K562 (cell line): ENCODE data around the gene SPRY4. TPM values are rescaled to one million over a fixed set of nuclear protein-coding genes. Genes with fewer than 3 reads are reported as not detected.
A peak's percentile ranks its signal among the peaks of the same experiment; 100 is the strongest.

ENCODE experiments used
- BCOR ChIP-seq: fragments of 450-650 bp; IDR thresholded peaks from 2 replicates; pipeline ENCODE4 v1.6.1; 2016
- CBFA2T2 ChIP-seq: fragments of 450-650 bp; conservative IDR thresholded peaks from 2 replicates; pipeline ENCODE4 v1.6.1; 2017; ENCODE audit warnings: mild to moderate bottlenecking
- CBFA2T3 ChIP-seq: fragments of 450-650 bp; IDR thresholded peaks from 2 replicates; pipeline ENCODE4 v1.6.1; 2017
- MGA ChIP-seq: fragments of 450-650 bp; IDR thresholded peaks from 2 replicates; pipeline ENCODE4 v1.6.1; 2016; ENCODE audit warnings: mild to moderate bottlenecking, moderate library complexity
- RNF219 ChIP-seq: fragments of 250-450 bp; sonication (Bioruptor Pico); IDR thresholded peaks from 2 replicates; pipeline ENCODE4 v1.5.0; 2022; ENCODE audit warnings: mild to moderate bottlenecking
- TRIM24 ChIP-seq, 2 experiments: fragments of 450-650 bp; IDR thresholded peaks; 2 replicates each; pipeline ENCODE4 v1.6.1; 2016
- ZNF449 ChIP-seq: fragments of 250-450 bp; sonication (Bioruptor Pico); IDR thresholded peaks from 2 replicates; pipeline ENCODE4 v1.8.0; 2022; ENCODE audit warnings: moderate library complexity, mild to moderate bottlenecking, inconsistent platforms
- polyA plus RNA-seq, 8 experiments: library from polyadenylated mRNA; depleted of rRNA in 4 of 8; stranded (reverse) in 5 of 8; unstranded in 3 of 8; fragments of >200 nt; fragmentation: Nextera tagmentation in 2 of 8; fragmentation: Illumina TruSeq in 1 of 8; extraction: Ambion mirVana in 2 of 8; extraction: Trizol in 1 of 8; gene quantifications; 2 replicates each; pipeline versions ENCODE4 v1.2.1 to v1.2.3, GENCODE V29; 2011 to 2014; ENCODE audit warnings: inconsistent platforms in 1 of 8, missing spikeins in 1 of 8
- total RNA-seq, 7 experiments: library from RNA; depleted of rRNA in 6 of 7; stranded (reverse); fragments of >200 nt in 6 of 7; fragmentation: Illumina TruSeq in 2 of 7; extraction: Trizol in 2 of 7; gene quantifications; 2 replicates each; pipeline versions ENCODE4 v1.2.1 to v1.2.3, GENCODE V29; 2011 to 2021; ENCODE audit warnings: low replicate concordance in 1 of 7
- TF ChIP-seq, protein P1 (sequence below): fragments of 450-650 bp; IDR thresholded peaks from 2 replicates; pipeline ENCODE4 v1.6.1; 2017; ENCODE audit warnings: antibody characterized with exemption

SPRY4 gene
- total and polyA plus RNA-seq, 9 of the 15 experiments (the other 6 are each of a cell fraction or from before 2014, with no cell fraction given), result 2.6 to 24.2 (median 9.5) TPM

- TF ChIP-seq MGA, result no peak
- TF ChIP-seq TRIM24 (IDR thresholded peaks at IDR 0.05), result 0 out of 4 replicates have a peak, but pooled peaks of 1 of the 2 experiments have one; percentile 37
- no peak for TF ChIP-seq RNF219
- no peak for TF ChIP-seq ZNF449 (CRISPR knock-in tag)
- TF ChIP-seq CBFA2T2, result peak; percentile 65
- TF ChIP-seq BCOR, result peak; percentile 91
- peak; percentile 82 for TF ChIP-seq CBFA2T3
- TF ChIP-seq, protein P1, sequence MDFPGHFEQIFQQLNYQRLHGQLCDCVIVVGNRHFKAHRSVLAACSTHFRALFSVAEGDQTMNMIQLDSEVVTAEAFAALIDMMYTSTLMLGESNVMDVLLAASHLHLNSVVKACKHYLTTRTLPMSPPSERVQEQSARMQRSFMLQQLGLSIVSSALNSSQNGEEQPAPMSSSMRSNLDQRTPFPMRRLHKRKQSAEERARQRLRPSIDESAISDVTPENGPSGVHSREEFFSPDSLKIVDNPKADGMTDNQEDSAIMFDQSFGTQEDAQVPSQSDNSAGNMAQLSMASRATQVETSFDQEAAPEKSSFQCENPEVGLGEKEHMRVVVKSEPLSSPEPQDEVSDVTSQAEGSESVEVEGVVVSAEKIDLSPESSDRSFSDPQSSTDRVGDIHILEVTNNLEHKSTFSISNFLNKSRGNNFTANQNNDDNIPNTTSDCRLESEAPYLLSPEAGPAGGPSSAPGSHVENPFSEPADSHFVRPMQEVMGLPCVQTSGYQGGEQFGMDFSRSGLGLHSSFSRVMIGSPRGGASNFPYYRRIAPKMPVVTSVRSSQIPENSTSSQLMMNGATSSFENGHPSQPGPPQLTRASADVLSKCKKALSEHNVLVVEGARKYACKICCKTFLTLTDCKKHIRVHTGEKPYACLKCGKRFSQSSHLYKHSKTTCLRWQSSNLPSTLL, result no peak
Measured at GRCh38 chr5:142295960-142296860, 28.6 kb downstream of the SPRY4 start (continued).
